Measurements from ENCODE around the gene PPP4R3C. TPM values are rescaled to one million over a fixed set of nuclear protein-coding genes. Genes with fewer than 3 reads are reported as not detected.

PPP4R3C gene
- total and polyA plus RNA-seq, 2 of the 4 experiments (the other 2 are of a cell fraction), result not detected

GRCh38 chrX:27466051-27466450 is 2.9 kb upstream of the PPP4R3C start:
- Histone ChIP-seq H3K56ac (ENCODE audit: extremely low read depth, insufficient read depth, low read length) (no peak overlapping the region), H3K4me3 (ENCODE audit: insufficient read depth, low read depth, low read length) (no peak overlapping the region), H3K14ac (replicated peaks; ENCODE audit: low read depth, low read length) (no peak overlapping the region), H3K18ac (ENCODE audit: low read depth, low read length) (no peak overlapping the region), H3K79me1 (ENCODE audit: low read depth in 1 of 2, low read length in 2 of 2) (no peaks in the 10 kb centered on the region), H2AK9ac (replicated peaks; ENCODE audit: low read depth, low read length, poor library complexity) (no peak overlapping the region), H2BK5ac (ENCODE audit: low read depth, low read length, poor library complexity, severe bottlenecking) (no peak overlapping the region), H3K23ac (ENCODE audit: low read depth, low read length) (no peak overlapping the region), H2AK5ac (ENCODE audit: low read depth, low read length) (no peak overlapping the region), H3K9me1 (ENCODE audit: insufficient read depth, low read length) (no peaks in the 10 kb centered on the region), H3K36me3 (ENCODE audit: control insufficient read depth, insufficient read depth, low read length) (no peaks in the 10 kb centered on the region), H3K4me2 (ENCODE audit: low read depth, low read length) (no peak overlapping the region), H3K9ac (ENCODE audit: low read depth, low read length) (no peak overlapping the region), H4K20me1 (ENCODE audit: insufficient read depth, low read length) (no peaks in the 10 kb centered on the region), H3K4me1 (ENCODE audit: control insufficient read depth, insufficient read depth, low read length) (no peaks in the 10 kb centered on the region), H2BK120ac (ENCODE audit: low read depth, low read length) (no peak overlapping the region), H2BK20ac (ENCODE audit: low read depth, low read length) (no peak overlapping the region), H2BK15ac (ENCODE audit: low read depth, low read length) (no peak overlapping the region), H3K27me3 (ENCODE audit: control insufficient read depth, insufficient read depth, low read length) (no peaks in the 10 kb centered on the region), H3K9me3 (ENCODE audit: control insufficient read depth, insufficient read depth, low read length) (no peaks in the 10 kb centered on the region), H4K91ac (ENCODE audit: insufficient read depth, low read depth, low read length) (no peak overlapping the region), H3K27ac (ENCODE audit: insufficient read depth, low read length) (no peak overlapping the region), H3K4ac (ENCODE audit: low read depth, low read length) (no peak overlapping the region), H4K5ac (ENCODE audit: low read depth, low read length) (no peak overlapping the region), H4K8ac (ENCODE audit: low read depth in 2 of 2, low read length in 2 of 2) (no peak overlapping the region), H2AFZ (replicated peaks; ENCODE audit: low read length, poor library complexity) (no peak overlapping the region)
- no TSS peak for BruUV-seq (replicated peaks)
- no CpG with 5 or more reads among the region's 1 CpG for WGBS, 2 experiments (ENCODE audit: extremely low coverage in 2 of 2, insufficient read length in 1 of 2)
- DNase-seq (no peak), ATAC-seq (ENCODE audit: low read depth) (no peak)
- dilution Hi-C loops (cut with HindIII; ENCODE audit: low sequenced_read_pairs, unreplicated experiment), result no loop called here
- intact Hi-C loops (cut with micrococcal nuclease), result no loop called here
- ChIA-PET CTCF (no interaction called here), POLR2A (ENCODE audit: unreplicated experiment) (no interaction called here)
- in situ Hi-C loops (cut with MboI; ENCODE audit: low sequenced_read_pairs), result no loop called here
- TF ChIP-seq RAD21 (IDR thresholded peaks at IDR 0.05; ENCODE audit: low read length), result no peak
- TF ChIP-seq MAFK (IDR thresholded peaks at IDR 0.05; ENCODE audit: low read depth, low read length), result no peak
- TF ChIP-seq CHD1 (IDR thresholded peaks at IDR 0.05; ENCODE audit: low read depth, low read length), result no peak
- no peak for TF ChIP-seq MXI1 (IDR thresholded peaks at IDR 0.05; ENCODE audit: borderline replicate concordance, low read depth, low read length)
- TF ChIP-seq SMC3 (IDR thresholded peaks at IDR 0.05; ENCODE audit: low read depth, low read length), result no peak
- TF ChIP-seq BHLHE40 (IDR thresholded peaks at IDR 0.05; ENCODE audit: low read depth, low read length), result no peak
- TF ChIP-seq CTCF (conservative IDR thresholded peaks at IDR 0.05; ENCODE audit: low read depth, low read length), result no peak
- TF ChIP-seq ELK1 (IDR thresholded peaks at IDR 0.05; ENCODE audit: borderline replicate concordance, low read depth, low read length), result no peak
- TF ChIP-seq FOS (IDR thresholded peaks at IDR 0.05; ENCODE audit: low read depth, low read length), result no peak
- TF ChIP-seq RFX5 (IDR thresholded peaks at IDR 0.05; ENCODE audit: low read depth, low read length), result no peak
- no peak for TF ChIP-seq USF2 (IDR thresholded peaks at IDR 0.05; ENCODE audit: low read depth, low read length)
- no peak for TF ChIP-seq NFE2L2 (IDR thresholded peaks at IDR 0.05; ENCODE audit: low read depth, low read length)
- no peak for TF ChIP-seq POLR2A (IDR thresholded peaks at IDR 0.05; ENCODE audit: low read depth, low read length)
- TF ChIP-seq RCOR1 (IDR thresholded peaks at IDR 0.05; ENCODE audit: insufficient replicate concordance, low read length), result no peak
- TF ChIP-seq MAZ (IDR thresholded peaks at IDR 0.05; ENCODE audit: borderline replicate concordance, low read depth, low read length), result no peak
- no peak for TF ChIP-seq CEBPB (IDR thresholded peaks at IDR 0.05; ENCODE audit: low read depth, low read length)
